Measurements from ENCODE around the gene ZNF17. TPM values are rescaled to one million over a fixed set of nuclear protein-coding genes. Genes with fewer than 3 reads are reported as not detected.

The ZNF17 gene
- polyA plus RNA-seq, 4 donors, result 1.9 to 8.8 (median 2.9) TPM

GRCh38 chr19:57437931-57438330 is 27.0 kb downstream of the ZNF17 start:
- Histone ChIP-seq H3K27ac (ENCODE audit: low read depth in 1 of 3, low read length in 2 of 3) (no peak overlapping the region), H3K9me3 (ENCODE audit: control insufficient read depth in 2 of 2, insufficient read depth in 1 of 2, low read depth in 1 of 2, low read length in 1 of 2) (peaks cover 2 to 52% of the 10 kb centered on the region in 2 donors), H3K4me1 (ENCODE audit: control insufficient read depth in 3 of 3, insufficient read depth in 2 of 3, low read depth in 1 of 3, low read length in 2 of 3) (peaks cover 0 to 11% (median 7%) of the 10 kb centered on the region in 3 donors), H3K36me3 (ENCODE audit: control insufficient read depth in 3 of 3, insufficient read depth in 2 of 3, low read depth in 1 of 3, low read length in 3 of 3) (peaks cover 3 to 29% (median 8%) of the 10 kb centered on the region in 3 donors), H3K27me3 (ENCODE audit: control insufficient read depth in 3 of 3, insufficient read depth in 3 of 3, low read length in 3 of 3) (no peaks in the 10 kb centered on the region), H3K4me3 (ENCODE audit: low read depth in 1 of 3, low read length in 3 of 3) (no peak overlapping the region)
- WGBS, 3 donors, result 79 to 98% (median 83%) methylated on average over 4 of the region's 4 CpGs
- DNase-seq, result no peak
- FAIRE-seq, result no peak

GRCh38 chr19:57438925-57439324 is 28.0 kb downstream of the ZNF17 start:
- Histone ChIP-seq H3K27ac (ENCODE audit: low read depth in 1 of 3, low read length in 2 of 3) (no peak overlapping the region), H3K9me3 (ENCODE audit: control insufficient read depth in 2 of 2, insufficient read depth in 1 of 2, low read depth in 1 of 2, low read length in 1 of 2) (peaks cover 5 to 62% of the 10 kb centered on the region in 2 donors), H3K27me3 (ENCODE audit: control insufficient read depth in 3 of 3, insufficient read depth in 3 of 3, low read length in 3 of 3) (no peaks in the 10 kb centered on the region), H3K4me3 (ENCODE audit: low read depth in 1 of 3, low read length in 3 of 3) (no peak overlapping the region), H3K36me3 (ENCODE audit: control insufficient read depth in 3 of 3, insufficient read depth in 2 of 3, low read depth in 1 of 3, low read length in 3 of 3) (peaks cover 5 to 36% (median 15%) of the 10 kb centered on the region in 3 donors), H3K4me1 (ENCODE audit: control insufficient read depth in 3 of 3, insufficient read depth in 2 of 3, low read depth in 1 of 3, low read length in 2 of 3) (peaks cover 0 to 11% (median 7%) of the 10 kb centered on the region in 3 donors)
- DNase-seq, result no peak
- FAIRE-seq, result no peak
- WGBS, 3 donors, result 90 to 94% (median 91%) methylated on average over 9 of the region's 9 CpGs

GRCh38 chr19:57441979-57442752 is 31.2 kb downstream of the ZNF17 start:
- Histone ChIP-seq H3K27me3 (ENCODE audit: control insufficient read depth in 3 of 3, insufficient read depth in 3 of 3, low read length in 3 of 3) (no peaks in the 10 kb centered on the region), H3K4me1 (ENCODE audit: control insufficient read depth in 3 of 3, insufficient read depth in 2 of 3, low read depth in 1 of 3, low read length in 2 of 3) (no peaks in the 10 kb centered on the region), H3K4me3 (ENCODE audit: low read depth in 1 of 3, low read length in 3 of 3) (no peak overlapping the region), H3K9me3 (ENCODE audit: control insufficient read depth in 2 of 2, insufficient read depth in 1 of 2, low read depth in 1 of 2, low read length in 1 of 2) (peaks cover 5 to 85% of the 10 kb centered on the region in 2 donors), H3K27ac (ENCODE audit: low read depth in 1 of 3, low read length in 2 of 3) (no peak overlapping the region), H3K36me3 (ENCODE audit: control insufficient read depth in 3 of 3, insufficient read depth in 2 of 3, low read depth in 1 of 3, low read length in 3 of 3) (peaks cover 9 to 36% (median 18%) of the 10 kb centered on the region in 3 donors)
- 79 to 95% (median 81%) methylated on average over 6 to 7 of the region's 7 CpGs for WGBS, 3 donors
- FAIRE-seq, result no peak
- DNase-seq, result no peak

- no peak for DNase-seq
- Histone ChIP-seq H3K4me3 (ENCODE audit: low read depth in 1 of 3, low read length in 3 of 3) (no peak overlapping the region), H3K9me3 (ENCODE audit: control insufficient read depth in 2 of 2, insufficient read depth in 1 of 2, low read depth in 1 of 2, low read length in 1 of 2) (peaks cover 5 to 81% of the 10 kb centered on the region in 2 donors), H3K27ac (ENCODE audit: low read depth in 1 of 3, low read length in 2 of 3) (no peak overlapping the region), H3K4me1 (ENCODE audit: control insufficient read depth in 3 of 3, insufficient read depth in 2 of 3, low read depth in 1 of 3, low read length in 2 of 3) (no peaks in the 10 kb centered on the region), H3K27me3 (ENCODE audit: control insufficient read depth in 3 of 3, insufficient read depth in 3 of 3, low read length in 3 of 3) (no peaks in the 10 kb centered on the region), H3K36me3 (ENCODE audit: control insufficient read depth in 3 of 3, insufficient read depth in 2 of 3, low read depth in 1 of 3, low read length in 3 of 3) (peaks cover 6 to 30% (median 18%) of the 10 kb centered on the region in 3 donors)
- no peak for FAIRE-seq
- WGBS, 3 donors, result 76 to 88% (median 79%) methylated on average over 5 of the region's 5 CpGs
Observed at GRCh38 chr19:57443121-57443696, 32.2 kb downstream of the ZNF17 start.

DNA sequence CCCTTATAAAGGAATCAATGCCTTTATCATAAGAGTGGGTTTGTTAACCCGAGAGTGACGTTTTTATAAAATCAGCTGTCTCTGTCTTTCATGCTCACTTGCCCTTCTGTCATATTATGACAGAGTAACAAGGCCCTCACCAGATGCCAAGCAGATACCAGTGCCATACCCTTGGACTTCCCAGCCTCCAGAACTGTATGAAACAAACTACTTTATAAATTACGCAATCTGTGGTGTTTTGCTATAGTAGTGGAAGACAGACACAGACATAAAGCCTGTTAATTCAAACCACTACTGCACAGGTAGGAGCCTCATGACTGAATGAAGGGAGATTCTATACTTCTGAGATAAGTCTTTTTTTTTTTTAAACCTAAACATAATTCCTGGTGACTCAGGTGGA is 41.3 kb downstream of the ZNF17 start:
- peaks cover 0 to 54% of the 10 kb centered on the region in 2 donors for H3K9me3 ChIP-seq (ENCODE audit: control insufficient read depth in 2 of 2, insufficient read depth in 1 of 2, low read depth in 1 of 2, low read length in 1 of 2)
- WGBS, 3 donors, result 90 to 99% (median 93%) methylated on average over 3 of the region's 3 CpGs

DNA sequence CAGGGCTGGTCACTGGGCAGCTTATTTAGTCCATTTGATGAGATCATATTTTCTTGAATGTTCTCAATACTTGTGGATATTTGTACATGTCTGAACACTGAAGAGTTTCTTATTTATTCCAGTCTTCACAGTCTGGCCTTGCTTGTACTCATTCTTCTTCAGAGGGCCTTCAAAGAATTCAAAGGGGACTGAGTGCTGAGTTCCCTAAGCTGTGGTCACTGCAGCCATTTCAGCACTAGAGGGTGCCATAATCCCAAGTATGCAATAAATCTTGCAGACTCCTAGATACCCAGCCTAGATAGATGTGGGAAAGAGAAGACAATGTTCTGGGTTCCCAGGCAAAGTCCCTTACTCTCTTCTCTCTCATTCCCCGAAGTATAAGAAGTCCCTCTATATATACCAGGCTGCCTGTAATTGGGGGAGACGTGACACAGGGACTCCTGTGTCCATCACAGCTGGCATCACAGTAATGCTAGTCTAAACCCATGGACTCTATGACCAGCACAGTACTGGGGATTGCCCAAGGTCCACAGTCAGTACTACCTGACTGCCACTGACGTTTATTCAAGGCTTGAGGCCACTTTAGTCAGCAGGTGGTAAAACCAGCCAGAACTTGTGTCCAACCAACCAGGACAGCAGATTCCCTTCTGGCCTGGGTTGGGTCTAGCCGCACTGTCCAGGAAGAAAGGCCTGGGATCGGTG is 54.9 kb downstream of the ZNF17 start:
- FAIRE-seq (no peak), DNase-seq (peak in 1 of 2 donors; percentile 38)
- Histone ChIP-seq H3K9me3 (ENCODE audit: control insufficient read depth in 2 of 2, insufficient read depth in 1 of 2, low read depth in 1 of 2, low read length in 1 of 2) (peaks cover 0 to 50% of the 10 kb centered on the region in 2 donors), H3K27me3 (ENCODE audit: control insufficient read depth in 3 of 3, insufficient read depth in 3 of 3, low read length in 3 of 3) (no peaks in the 10 kb centered on the region), H3K36me3 (ENCODE audit: control insufficient read depth in 3 of 3, insufficient read depth in 2 of 3, low read depth in 1 of 3, low read length in 3 of 3) (peaks cover 0 to 8% (median 0%) of the 10 kb centered on the region in 3 donors), H3K4me1 (ENCODE audit: control insufficient read depth in 3 of 3, insufficient read depth in 2 of 3, low read depth in 1 of 3, low read length in 2 of 3) (no peaks in the 10 kb centered on the region), H3K27ac (ENCODE audit: low read depth in 1 of 3, low read length in 2 of 3) (no peak overlapping the region), H3K4me3 (ENCODE audit: low read depth in 1 of 3, low read length in 3 of 3) (no peak overlapping the region)
- WGBS, 3 donors, result 69 to 77% (median 73%) methylated on average over 5 of the region's 5 CpGs

More for the DNA sequence above, 41.3 kb downstream of the ZNF17 start:
- FAIRE-seq, result no peak
- H3K27ac ChIP-seq (ENCODE audit: low read depth in 1 of 3, low read length in 2 of 3), result no peak overlapping the region
- no peaks in the 10 kb centered on the region for H3K27me3 ChIP-seq (ENCODE audit: control insufficient read depth in 3 of 3, insufficient read depth in 3 of 3, low read length in 3 of 3)
- DNase-seq, result no peak
- no peaks in the 10 kb centered on the region for H3K4me1 ChIP-seq (ENCODE audit: control insufficient read depth in 3 of 3, insufficient read depth in 2 of 3, low read depth in 1 of 3, low read length in 2 of 3)
- no peak overlapping the region for H3K4me3 ChIP-seq (ENCODE audit: low read depth in 1 of 3, low read length in 3 of 3)
- peaks cover 0 to 4% (median 0%) of the 10 kb centered on the region in 3 donors for H3K36me3 ChIP-seq (ENCODE audit: control insufficient read depth in 3 of 3, insufficient read depth in 2 of 3, low read depth in 1 of 3, low read length in 3 of 3)

DNA sequence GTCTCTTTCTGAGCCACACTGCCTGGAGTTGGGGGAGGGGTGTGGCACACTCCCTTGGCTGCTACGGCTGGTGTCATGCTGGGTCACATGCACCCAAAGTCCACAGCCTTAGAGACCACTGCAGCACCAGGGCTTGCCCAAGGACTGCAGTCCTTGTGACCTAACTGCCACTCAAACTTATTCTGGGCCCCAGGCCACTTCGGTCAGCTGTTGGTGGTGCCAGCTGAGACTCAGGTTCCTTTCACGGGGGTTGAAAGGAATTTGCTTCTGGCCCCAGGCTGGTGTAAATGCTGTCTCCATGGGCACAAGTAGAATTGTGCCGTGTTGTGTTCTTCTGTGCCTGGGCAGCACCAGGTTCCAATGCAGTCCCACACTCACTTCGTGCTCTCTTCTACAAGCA is 55.5 kb downstream of the ZNF17 start:
- H3K4me3 ChIP-seq (ENCODE audit: low read depth in 1 of 3, low read length in 3 of 3), result no peak overlapping the region

More for the DNA sequence above, 55.5 kb downstream of the ZNF17 start:
- FAIRE-seq (no peak), DNase-seq (no peak)
- peaks cover 0 to 52% of the 10 kb centered on the region in 2 donors for H3K9me3 ChIP-seq (ENCODE audit: control insufficient read depth in 2 of 2, insufficient read depth in 1 of 2, low read depth in 1 of 2, low read length in 1 of 2)
- H3K27ac ChIP-seq (ENCODE audit: low read depth in 1 of 3, low read length in 2 of 3), result no peak overlapping the region
- WGBS, 3 donors, result 95 to 97% (median 96%) methylated on average over 5 of the region's 5 CpGs
- H3K27me3 ChIP-seq (ENCODE audit: control insufficient read depth in 3 of 3, insufficient read depth in 3 of 3, low read length in 3 of 3), result no peaks in the 10 kb centered on the region
- H3K4me1 ChIP-seq (ENCODE audit: control insufficient read depth in 3 of 3, insufficient read depth in 2 of 3, low read depth in 1 of 3, low read length in 2 of 3), result no peaks in the 10 kb centered on the region
- peaks cover 0 to 8% (median 0%) of the 10 kb centered on the region in 3 donors for H3K36me3 ChIP-seq (ENCODE audit: control insufficient read depth in 3 of 3, insufficient read depth in 2 of 3, low read depth in 1 of 3, low read length in 3 of 3)
